Type B pancreatic cell (in vitro differentiated cells): ENCODE results near the gene ARG2. TPM values are rescaled to one million over a fixed set of nuclear protein-coding genes. Genes with fewer than 3 reads are reported as not detected.

Source experiments
- DNase-seq: peaks from one replicate; pipeline ENCODE4 v3.0.0; 2021; ENCODE audit warnings: mixed read lengths; ENCODE audit not compliant: unreplicated experiment; ENCODE audit errors: extremely low spot score
- H3K27ac Mint-ChIP-seq: 2 replicates; pipeline ENCODE4 v1.8.0; 2021; ENCODE audit warnings: mild to moderate bottlenecking, mixed read lengths
- H3K27me3 Mint-ChIP-seq: 2 replicates; pipeline ENCODE4 v1.8.0; 2021; ENCODE audit warnings: mixed read lengths
- H3K36me3 Mint-ChIP-seq: 2 replicates; pipeline ENCODE4 v1.8.0; 2021; ENCODE audit warnings: mixed read lengths
- H3K4me1 Mint-ChIP-seq: one replicate; pipeline ENCODE4 v1.8.0; 2021; ENCODE audit warnings: mixed read lengths; ENCODE audit not compliant: unreplicated experiment
- H3K4me3 Mint-ChIP-seq: 2 replicates; pipeline ENCODE4 v1.8.0; 2021; ENCODE audit warnings: mild to moderate bottlenecking, mixed read lengths
- H3K9me3 Mint-ChIP-seq: 2 replicates; pipeline ENCODE4 v1.8.0; 2021; ENCODE audit warnings: mixed read lengths
- total RNA-seq: library from RNA; stranded (reverse); gene quantifications from 2 replicates; pipeline ENCODE4 v1.2.1, GENCODE V29; 2021; ENCODE audit warnings: low replicate concordance
- TF ChIP-seq, protein P1 (sequence below): fragments of 200-600 bp; sonication (generic); conservative IDR thresholded peaks from 2 replicates; pipeline ENCODE4 v1.5.0; 2021; ENCODE audit warnings: antibody characterized with exemption, mild to moderate bottlenecking

The ARG2 gene
- total RNA-seq, 1 donor from 2014 or later = 18.2 TPM

DNA sequence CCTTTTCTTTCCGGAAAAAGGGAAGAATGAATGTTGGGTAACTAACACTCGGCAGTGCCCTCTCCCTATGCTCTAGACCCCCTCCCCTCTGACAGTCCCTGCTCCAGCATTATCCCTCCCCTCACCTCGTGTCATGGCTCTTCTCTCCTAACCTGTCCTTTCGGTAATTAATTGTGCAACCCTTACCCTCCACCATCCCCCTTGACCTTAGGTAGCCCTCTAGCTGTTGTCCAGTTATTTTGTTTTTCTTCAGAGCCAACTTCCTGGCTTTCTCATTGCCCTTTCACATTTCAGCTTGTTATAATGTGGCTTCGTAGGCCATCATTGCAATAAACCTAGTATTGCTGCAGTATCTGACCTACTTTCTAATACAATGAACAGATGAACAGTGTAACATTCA is 11.2 kb downstream of the ARG2 start:
- Mint-ChIP-seq H3K4me1 (no peaks in the 10 kb centered on the region), H3K27me3 (no peaks in the 10 kb centered on the region), H3K27ac (no peak overlapping the region), H3K4me3 (no peak overlapping the region), H3K36me3 (peaks cover 12% of the 10 kb centered on the region), H3K9me3 (no peaks in the 10 kb centered on the region)
- DNase-seq = no peak
- TF ChIP-seq, protein P1, sequence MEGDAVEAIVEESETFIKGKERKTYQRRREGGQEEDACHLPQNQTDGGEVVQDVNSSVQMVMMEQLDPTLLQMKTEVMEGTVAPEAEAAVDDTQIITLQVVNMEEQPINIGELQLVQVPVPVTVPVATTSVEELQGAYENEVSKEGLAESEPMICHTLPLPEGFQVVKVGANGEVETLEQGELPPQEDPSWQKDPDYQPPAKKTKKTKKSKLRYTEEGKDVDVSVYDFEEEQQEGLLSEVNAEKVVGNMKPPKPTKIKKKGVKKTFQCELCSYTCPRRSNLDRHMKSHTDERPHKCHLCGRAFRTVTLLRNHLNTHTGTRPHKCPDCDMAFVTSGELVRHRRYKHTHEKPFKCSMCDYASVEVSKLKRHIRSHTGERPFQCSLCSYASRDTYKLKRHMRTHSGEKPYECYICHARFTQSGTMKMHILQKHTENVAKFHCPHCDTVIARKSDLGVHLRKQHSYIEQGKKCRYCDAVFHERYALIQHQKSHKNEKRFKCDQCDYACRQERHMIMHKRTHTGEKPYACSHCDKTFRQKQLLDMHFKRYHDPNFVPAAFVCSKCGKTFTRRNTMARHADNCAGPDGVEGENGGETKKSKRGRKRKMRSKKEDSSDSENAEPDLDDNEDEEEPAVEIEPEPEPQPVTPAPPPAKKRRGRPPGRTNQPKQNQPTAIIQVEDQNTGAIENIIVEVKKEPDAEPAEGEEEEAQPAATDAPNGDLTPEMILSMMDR = no peak

DNA sequence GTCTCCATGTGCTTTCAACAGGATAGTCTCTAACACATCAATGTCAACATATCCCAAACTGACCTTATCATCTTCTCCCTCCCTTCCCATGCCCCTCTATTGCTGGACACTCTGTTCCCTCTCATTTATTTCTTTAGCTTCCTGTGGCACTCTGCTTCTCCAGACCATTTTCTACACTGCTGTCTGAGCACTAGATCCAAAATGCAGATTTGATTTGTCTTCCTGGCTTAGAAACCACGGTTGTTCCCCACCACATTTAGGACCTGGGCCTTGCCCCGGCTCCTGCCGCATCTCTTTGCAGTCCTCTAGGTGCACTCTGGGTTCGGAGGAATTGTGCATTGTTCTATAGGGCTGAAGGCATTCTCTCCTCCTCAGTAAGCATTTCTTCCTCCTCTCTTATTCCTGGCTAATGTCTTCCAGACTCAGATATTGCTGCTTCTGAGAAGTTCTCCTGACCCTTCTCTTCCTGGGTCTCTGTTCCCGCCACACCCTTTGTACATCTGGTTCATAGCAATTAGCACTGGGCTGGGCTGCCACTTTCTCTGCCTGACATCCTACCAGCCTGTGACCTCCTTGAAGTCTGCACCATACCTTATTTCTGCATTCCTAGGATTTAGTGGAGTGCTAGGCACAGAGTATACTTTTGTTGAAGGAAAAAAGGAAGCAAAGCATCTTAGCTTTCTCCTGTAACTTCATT is 13.9 kb downstream of the ARG2 start:
- Mint-ChIP-seq H3K4me1 (no peaks in the 10 kb centered on the region), H3K27ac (no peak overlapping the region), H3K27me3 (no peaks in the 10 kb centered on the region), H3K36me3 (peaks cover 12% of the 10 kb centered on the region), H3K4me3 (no peak overlapping the region), H3K9me3 (no peaks in the 10 kb centered on the region)
- DNase-seq = no peak
- TF ChIP-seq, protein P1 = no peak

DNA sequence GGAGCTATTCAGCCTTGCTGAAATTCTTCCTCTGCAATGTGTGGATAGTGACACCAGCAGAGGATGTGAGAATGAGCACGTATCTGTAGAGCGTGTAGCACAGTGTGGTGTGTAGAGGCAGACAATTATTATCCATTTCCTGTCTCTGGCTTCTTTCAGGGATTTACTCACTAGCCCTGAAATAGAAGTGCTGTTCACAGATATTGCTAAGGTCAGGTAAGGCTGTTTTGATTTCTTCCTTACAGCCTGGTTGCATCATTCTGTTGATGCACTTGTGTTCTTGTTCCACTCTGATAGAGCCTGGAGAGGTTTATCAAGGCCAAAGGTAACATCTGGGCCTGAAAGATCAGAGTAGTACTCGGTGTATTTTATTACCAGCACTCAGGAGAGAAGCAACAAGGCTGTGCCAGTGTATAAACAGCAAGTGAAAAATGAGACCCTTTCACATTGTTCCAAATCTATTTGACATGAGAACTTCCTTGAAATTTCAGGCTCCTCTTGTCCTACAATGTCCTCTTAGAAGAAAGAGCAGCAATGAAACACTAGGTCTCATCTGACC is 16.7 kb downstream of the ARG2 start:
- Mint-ChIP-seq H3K27ac (peak overlapping the region; percentile 67), H3K9me3 (no peaks in the 10 kb centered on the region)

DNA sequence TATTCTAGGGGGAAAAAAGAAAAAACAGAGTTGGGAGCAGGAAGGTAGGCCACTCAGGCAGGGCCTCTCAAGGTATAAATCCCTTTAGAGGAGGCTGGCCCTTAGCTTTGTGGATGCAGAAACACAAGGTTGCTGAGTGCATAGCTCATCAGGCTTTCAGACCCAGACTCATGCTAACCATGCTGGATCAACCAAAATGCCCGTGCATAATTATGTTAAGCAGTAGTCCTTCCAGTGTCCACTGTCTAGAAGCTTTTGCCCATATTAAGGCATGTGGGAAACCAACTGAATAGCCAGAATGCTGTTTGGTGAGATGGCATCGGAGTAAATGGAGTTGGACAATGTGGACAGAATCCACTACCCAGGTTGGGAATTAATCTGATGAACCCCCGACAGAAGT is 18.9 kb downstream of the ARG2 start:
- no peaks in the 10 kb centered on the region for H3K27me3 Mint-ChIP-seq
- no peak overlapping the region for H3K27ac Mint-ChIP-seq
- peaks cover under 1% of the 10 kb centered on the region for H3K36me3 Mint-ChIP-seq

More for the DNA sequence above, 16.7 kb downstream of the ARG2 start:
- TF ChIP-seq, protein P1 = no peak
- Mint-ChIP-seq H3K4me3 (no peak overlapping the region), H3K27me3 (no peaks in the 10 kb centered on the region), H3K4me1 (no peaks in the 10 kb centered on the region), H3K36me3 (peaks cover 8% of the 10 kb centered on the region)
- DNase-seq = no peak

DNA sequence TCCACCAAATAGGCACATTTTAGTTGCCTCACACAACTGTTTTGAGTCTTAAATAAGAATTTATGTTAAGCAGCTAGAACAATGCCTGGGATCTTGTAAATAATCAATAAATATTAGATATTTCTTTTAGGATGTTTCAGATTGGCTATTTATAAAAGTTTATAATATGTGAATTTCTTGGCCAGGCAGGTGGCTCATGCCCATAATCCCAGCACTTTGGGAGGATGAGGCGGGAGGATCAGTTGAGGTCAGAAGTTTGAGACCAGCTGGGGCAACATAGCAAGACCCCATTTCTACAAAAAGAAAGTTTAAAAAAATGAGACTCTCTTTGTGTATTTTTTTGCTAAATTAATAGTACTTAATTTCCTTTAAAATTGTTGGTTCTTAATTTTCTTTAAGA is 21.8 kb downstream of the ARG2 start:
- TF ChIP-seq, protein P1 = no peak
- no peak for DNase-seq
- peaks cover 5% of the 10 kb centered on the region for H3K36me3 Mint-ChIP-seq
- no peaks in the 10 kb centered on the region for H3K27me3 Mint-ChIP-seq
- no peaks in the 10 kb centered on the region for H3K9me3 Mint-ChIP-seq
- H3K4me1 Mint-ChIP-seq = no peaks in the 10 kb centered on the region
- H3K4me3 Mint-ChIP-seq = no peak overlapping the region
- no peak overlapping the region for H3K27ac Mint-ChIP-seq

More for the DNA sequence above, 18.9 kb downstream of the ARG2 start:
- H3K4me1 Mint-ChIP-seq = no peaks in the 10 kb centered on the region
- TF ChIP-seq, protein P1 = no peak
- H3K4me3 Mint-ChIP-seq = no peak overlapping the region
- no peak for DNase-seq
- no peaks in the 10 kb centered on the region for H3K9me3 Mint-ChIP-seq
